GM06990 (cell line): Measurements from ENCODE around the gene KATNB1.

Experiments
- DNase-seq: peaks from one replicate; pipeline ENCODE4 v3.0.0-alpha.2; 2011; ENCODE audit not compliant: insufficient read length; ENCODE audit errors: extremely low read depth
- H3K27me3 ChIP-seq: replicated peaks from 2 replicates; pipeline ENCODE4 v1.6.0; 2011; ENCODE audit warnings: low read length; ENCODE audit not compliant: control insufficient read depth, insufficient read depth
- H3K36me3 ChIP-seq: 2 replicates; pipeline ENCODE4 v1.5.1; 2011; ENCODE audit warnings: low read length; ENCODE audit not compliant: control insufficient read depth, insufficient read depth
- H3K4me3 ChIP-seq: replicated peaks from 2 replicates; pipeline ENCODE4 v1.5.1; 2011; ENCODE audit warnings: low read depth, mild to moderate bottlenecking, control low read depth, low read length
- CTCF ChIP-seq: IDR thresholded peaks from 2 replicates; pipeline ENCODE4 v1.5.1; 2011; ENCODE audit warnings: low read length, control low read depth, mild to moderate bottlenecking, inconsistent platforms; ENCODE audit not compliant: insufficient read depth, poor library complexity, severe bottlenecking

KATNB1 gene

GRCh38 chr16:57752203-57752580 is 16.6 kb downstream of the KATNB1 start:
- DNase-seq: no peak
- Histone ChIP-seq H3K36me3 (peaks cover 8% of the 10 kb centered on the region), H3K27me3 (no peaks in the 10 kb centered on the region), H3K4me3 (no peak overlapping the region)
- no peak for TF ChIP-seq CTCF

- Histone ChIP-seq H3K27me3 (no peaks in the 10 kb centered on the region), H3K4me3 (no peak overlapping the region), H3K36me3 (peaks cover 7% of the 10 kb centered on the region)
- DNase-seq: no peak
- no peak for TF ChIP-seq CTCF
These were observed 17.2 kb downstream of the KATNB1 start for GRCh38 chr16:57752581-57753447.

GRCh38 chr16:57753448-57754353 is 18.1 kb downstream of the KATNB1 start:
- H3K36me3 ChIP-seq: peaks cover 7% of the 10 kb centered on the region
- no peaks in the 10 kb centered on the region for H3K27me3 ChIP-seq
- no peak for TF ChIP-seq CTCF
- no peak for DNase-seq
- H3K4me3 ChIP-seq: no peak overlapping the region

DNA sequence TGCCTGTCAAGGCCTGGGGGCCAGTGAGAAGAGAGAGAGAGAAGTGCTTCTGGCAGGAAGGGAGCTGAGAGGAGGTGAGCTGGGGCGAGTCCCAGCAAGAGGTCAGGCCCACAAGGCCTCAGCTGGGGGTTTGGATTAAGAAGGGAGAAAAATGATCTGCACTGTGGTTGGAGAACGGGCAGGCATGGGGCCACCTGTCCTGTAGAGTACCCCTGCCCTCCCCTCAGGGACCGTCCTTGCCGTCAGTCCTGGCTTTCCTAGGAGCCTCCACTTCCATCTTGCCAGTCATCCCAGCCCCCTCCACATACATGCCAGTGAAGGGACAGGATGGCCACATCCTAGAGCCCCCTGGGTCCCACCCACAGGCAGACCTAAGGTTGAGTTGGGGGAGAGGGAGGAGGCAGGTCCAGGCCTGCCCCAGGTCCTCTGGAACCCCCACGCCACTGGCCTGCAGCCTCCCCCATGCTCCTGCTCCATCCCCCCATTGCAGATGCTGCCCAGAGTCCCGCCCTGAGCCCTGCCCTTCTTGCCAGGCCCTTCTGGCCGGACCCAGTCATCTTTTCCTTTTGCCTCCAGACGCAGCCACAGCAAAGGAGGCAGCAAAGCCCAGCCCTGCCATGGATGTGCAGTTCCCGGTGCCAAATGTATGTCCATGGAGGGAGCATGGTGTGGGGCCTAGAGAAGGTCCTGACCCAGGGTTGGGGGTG is 18.9 kb downstream of the KATNB1 start:
- H3K27me3 ChIP-seq: no peaks in the 10 kb centered on the region
- H3K4me3 ChIP-seq: no peak overlapping the region
- DNase-seq: no peak
- TF ChIP-seq CTCF: no peak
- peaks cover 7% of the 10 kb centered on the region for H3K36me3 ChIP-seq

DNA sequence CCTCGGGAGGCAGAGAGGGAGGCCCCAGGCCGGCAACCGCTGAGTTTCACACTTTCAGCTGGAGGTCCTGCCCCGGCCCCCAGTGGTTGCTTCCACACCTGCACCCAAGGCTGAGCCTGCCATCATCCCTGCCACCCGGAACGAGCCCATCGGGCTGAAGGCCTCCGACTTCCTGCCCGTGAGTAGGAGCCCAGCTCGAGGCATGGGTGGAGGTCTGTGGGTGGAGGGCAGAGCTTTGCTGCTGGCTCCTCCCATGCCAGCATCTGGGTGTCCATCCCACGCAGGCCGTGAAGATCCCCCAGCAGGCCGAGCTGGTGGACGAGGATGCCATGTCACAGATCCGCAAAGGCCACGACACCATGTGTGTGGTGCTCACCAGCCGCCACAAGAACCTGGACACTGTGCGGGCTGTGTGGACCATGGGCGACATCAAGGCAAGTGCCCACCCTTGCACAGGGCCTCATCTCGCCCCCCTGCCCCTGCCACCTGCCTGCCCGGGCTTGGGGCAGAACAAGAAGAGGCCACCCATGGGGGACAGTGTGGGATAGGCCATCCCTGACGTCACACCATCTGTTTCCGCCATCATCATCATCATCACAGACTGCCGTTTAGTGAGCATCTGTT is 19.6 kb downstream of the KATNB1 start:
- no peaks in the 10 kb centered on the region for H3K27me3 ChIP-seq
- H3K36me3 ChIP-seq: peaks cover 7% of the 10 kb centered on the region
- H3K4me3 ChIP-seq: no peak overlapping the region
- peak; percentile 2 for TF ChIP-seq CTCF
- no peak for DNase-seq
